Astrocyte of the spinal cord (primary cell): Measurements from ENCODE around the gene IL17RB.

Source experiments
- DNase-seq: peaks from one replicate; pipeline ENCODE4 v3.0.0; 2011; ENCODE audit warnings: low read depth, low spot score
- H3K4me3 ChIP-seq: 2 replicates; pipeline ENCODE4 v1.5.1; 2011; ENCODE audit warnings: low read depth, mild to moderate bottlenecking, low read length, moderate library complexity
- in situ Hi-C: cut with HindIII; loops from 2 replicates; pipeline ENCODE4 v1.10.0; 2017; ENCODE audit warnings: low sequenced_read_pairs
- TF ChIP-seq, protein P1 (sequence below): IDR thresholded peaks from 2 replicates; pipeline ENCODE4 v1.5.1; 2012; ENCODE audit warnings: low read depth, mild to moderate bottlenecking, low read length, inconsistent platforms

IL17RB gene

DNA sequence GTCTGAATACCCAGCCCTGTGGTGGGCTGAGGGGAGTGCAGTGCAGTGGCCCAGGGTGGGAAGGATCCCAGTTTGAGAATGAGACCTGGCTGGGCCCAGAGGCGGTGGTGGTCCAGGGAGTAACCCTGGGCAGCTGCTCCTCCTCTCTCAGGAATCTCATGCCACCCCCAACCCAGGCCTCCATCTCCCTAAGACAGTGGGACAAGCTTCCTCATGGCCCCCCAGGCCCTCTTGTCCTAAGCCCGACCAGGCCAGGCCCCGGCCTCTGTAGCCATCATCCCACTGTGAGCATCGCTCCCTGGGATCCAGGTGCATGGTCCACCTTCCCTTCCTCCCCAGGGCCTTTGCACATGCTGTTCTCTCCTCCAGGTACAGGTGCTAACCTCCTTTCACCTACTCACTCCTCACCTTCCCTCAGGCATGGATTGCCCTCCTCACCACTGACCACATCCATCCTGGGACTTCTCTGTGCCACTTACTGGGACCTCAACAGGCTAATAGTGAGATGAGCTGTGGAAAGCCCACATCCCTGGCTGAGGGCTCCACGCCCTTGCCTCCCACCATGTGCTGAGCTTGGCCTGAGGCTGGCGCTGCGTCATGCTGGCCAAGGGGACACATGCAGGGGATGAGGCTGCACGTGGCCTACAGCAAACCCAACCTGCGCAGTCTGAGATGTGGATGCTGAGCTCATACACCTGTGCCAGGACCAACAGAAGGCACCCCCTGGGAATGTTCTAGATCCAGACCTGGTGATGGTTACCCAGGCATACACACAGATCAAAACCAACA, 10.1 kb upstream of the IL17RB start:
- in situ Hi-C loops: no loop called here
- TF ChIP-seq, protein P1, sequence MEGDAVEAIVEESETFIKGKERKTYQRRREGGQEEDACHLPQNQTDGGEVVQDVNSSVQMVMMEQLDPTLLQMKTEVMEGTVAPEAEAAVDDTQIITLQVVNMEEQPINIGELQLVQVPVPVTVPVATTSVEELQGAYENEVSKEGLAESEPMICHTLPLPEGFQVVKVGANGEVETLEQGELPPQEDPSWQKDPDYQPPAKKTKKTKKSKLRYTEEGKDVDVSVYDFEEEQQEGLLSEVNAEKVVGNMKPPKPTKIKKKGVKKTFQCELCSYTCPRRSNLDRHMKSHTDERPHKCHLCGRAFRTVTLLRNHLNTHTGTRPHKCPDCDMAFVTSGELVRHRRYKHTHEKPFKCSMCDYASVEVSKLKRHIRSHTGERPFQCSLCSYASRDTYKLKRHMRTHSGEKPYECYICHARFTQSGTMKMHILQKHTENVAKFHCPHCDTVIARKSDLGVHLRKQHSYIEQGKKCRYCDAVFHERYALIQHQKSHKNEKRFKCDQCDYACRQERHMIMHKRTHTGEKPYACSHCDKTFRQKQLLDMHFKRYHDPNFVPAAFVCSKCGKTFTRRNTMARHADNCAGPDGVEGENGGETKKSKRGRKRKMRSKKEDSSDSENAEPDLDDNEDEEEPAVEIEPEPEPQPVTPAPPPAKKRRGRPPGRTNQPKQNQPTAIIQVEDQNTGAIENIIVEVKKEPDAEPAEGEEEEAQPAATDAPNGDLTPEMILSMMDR: no peak
- no peak overlapping the region for H3K4me3 ChIP-seq
- DNase-seq: no peak

DNA sequence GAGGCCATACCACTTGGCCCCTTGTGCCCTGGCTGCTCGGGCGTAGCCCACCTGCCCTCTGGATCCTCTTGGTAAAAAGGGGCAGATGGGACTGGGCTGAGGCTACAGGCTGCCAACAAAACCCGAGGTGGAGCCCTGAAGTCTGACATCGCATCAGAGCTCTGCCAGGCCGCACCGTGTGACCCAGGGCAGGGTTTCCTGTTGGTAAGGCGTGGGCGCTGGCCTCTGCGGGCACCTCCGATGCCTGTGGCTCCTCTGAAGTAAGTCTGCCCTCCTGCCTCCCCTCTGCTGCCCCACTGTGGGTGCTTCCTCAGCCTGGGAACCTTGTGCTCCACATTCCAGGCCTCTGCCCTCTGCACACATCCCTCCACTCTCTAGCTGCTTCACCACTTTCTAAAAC, 9.0 kb upstream of the IL17RB start:
- DNase-seq: no peak

DNA sequence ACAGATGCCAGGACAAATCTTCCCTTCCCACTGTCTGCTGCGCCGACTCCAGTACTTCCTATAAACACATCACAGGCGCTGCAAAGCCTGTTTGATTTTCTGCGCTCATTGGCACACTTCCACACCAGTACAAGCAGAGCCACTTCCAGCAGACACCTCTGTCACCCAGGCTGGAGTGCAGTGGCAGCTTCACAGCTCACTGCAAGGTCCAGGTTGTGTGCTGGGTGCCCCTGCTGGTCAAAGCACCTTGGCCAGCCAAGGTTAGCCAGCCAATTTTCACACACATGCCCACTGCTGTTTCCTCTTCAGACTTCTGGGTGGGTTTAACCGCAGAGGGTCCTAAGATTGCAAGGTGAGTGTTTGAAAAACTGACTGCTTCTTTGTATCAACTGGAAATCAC, 5.1 kb upstream of the IL17RB start:
- TF ChIP-seq, protein P1: no peak
- no peak for DNase-seq
- in situ Hi-C loops: no loop called here
- no peak overlapping the region for H3K4me3 ChIP-seq

More for the DNA sequence above, 9.0 kb upstream of the IL17RB start:
- TF ChIP-seq, protein P1: no peak
- no peak overlapping the region for H3K4me3 ChIP-seq
- in situ Hi-C loops: no loop called here

DNA sequence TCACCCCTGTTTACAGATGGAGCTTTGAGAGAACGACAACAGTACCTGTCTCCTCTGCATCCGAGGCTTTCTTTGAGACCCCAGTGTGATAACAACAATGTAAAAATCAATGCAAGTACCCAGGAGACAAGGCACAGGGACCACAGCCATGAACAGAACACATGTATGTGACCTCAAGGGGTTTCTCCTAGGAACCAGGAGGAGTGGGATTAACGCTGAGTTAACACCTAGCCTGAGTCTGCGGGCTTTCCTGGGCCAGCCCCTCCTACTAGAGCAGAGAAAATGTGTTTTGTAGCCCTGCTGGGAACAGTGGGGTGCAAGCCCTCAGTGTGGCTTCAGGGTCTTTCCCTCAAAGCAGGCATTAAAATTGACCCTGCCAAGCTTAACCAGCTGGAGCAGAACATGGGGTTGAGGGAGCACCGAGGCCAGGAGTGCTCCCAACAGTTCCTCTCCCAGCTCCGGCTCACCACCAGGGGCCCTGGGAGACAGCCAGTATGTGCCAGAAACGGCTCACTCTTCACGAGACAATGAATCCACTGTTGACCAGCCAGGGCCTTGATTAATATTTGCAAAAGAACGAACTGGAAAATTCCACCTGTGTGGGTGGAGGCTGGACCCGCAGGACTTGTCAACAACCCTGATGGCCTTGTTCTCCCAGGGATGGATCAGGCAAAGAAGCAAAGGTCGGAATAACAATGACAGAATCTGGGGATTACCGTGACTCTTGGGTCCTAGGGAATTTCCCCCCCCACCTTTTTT, 3.8 kb upstream of the IL17RB start:
- H3K4me3 ChIP-seq: no peak overlapping the region
- TF ChIP-seq, protein P1: peak; percentile 18
- DNase-seq: peak; percentile 16
- in situ Hi-C loops: no loop called here

DNA sequence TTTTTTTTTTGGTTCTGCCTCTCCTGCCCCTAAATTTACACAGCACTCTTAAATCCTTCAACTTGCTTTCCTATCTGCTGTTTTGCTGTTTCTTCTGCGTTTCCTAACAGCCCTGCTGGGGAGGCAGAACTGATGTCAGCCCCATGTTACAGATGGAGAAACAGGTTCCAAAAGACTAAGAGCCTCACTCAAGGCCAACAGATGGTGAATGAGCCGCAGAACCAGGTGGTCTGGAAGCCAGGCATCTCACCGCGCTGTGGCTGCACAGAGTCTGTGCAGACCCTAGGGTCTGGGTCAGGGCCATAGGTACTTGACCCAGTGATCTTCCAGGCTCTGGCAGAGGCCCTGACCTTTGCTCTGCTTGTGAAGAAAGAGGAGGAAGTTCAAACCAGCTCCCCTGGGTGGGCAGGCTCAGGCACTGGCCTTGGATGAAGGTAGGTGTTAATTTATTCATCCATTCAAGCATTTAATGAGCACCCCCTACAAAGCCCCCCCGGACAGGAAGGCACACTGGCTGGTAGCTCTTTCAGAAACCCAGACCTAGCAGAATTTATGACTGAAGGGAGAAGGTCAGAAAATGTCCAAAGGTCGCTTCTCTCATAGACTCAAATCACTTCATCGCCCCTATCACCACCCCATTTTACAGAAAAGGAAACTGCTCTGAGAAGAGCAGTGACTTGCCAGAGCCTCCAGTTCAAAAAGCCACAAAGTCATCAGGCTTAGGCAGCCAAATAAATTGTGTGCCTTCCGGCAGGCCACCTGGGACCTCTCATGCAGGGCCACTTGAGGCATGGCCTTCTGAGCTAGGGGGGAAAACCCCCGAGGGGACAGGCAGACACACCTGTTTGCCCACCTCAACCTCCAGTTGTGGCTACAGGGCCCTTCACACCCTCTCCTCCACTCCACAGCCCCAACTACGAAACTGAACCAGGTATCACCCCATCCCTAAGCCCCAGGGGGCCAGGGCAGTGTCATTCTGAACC, 2.9 kb upstream of the IL17RB start:
- DNase-seq: no peak
- H3K4me3 ChIP-seq: no peak overlapping the region
- TF ChIP-seq, protein P1: no peak
- in situ Hi-C loops: no loop called here
